Cardiac fibroblast (primary cell): ENCODE measurements around the gene SLC25A30.

Experiments used
- DNase-seq, 2 donors: peaks; one replicate each; pipeline versions ENCODE4 v3.0.0 to v3.0.0-alpha.2; 2010; ENCODE audit warnings: low read depth in 2 of 2
- H3K4me3 ChIP-seq, 2 donors: replicated peaks in 1 of 2; 1 replicate in 1 of 2; 2 replicates in 1 of 2; pipeline ENCODE4 v1.5.1; 2011; ENCODE audit warnings: low read depth in 2 of 2, low read length in 2 of 2, mild to moderate bottlenecking in 2 of 2, moderate library complexity in 1 of 2
- TF ChIP-seq, protein P1 (sequence below): IDR thresholded peaks from one replicate; pipeline ENCODE4 v1.5.1; 2011; ENCODE audit warnings: low read depth, mild to moderate bottlenecking, low read length, inconsistent platforms

Gene SLC25A30

DNA sequence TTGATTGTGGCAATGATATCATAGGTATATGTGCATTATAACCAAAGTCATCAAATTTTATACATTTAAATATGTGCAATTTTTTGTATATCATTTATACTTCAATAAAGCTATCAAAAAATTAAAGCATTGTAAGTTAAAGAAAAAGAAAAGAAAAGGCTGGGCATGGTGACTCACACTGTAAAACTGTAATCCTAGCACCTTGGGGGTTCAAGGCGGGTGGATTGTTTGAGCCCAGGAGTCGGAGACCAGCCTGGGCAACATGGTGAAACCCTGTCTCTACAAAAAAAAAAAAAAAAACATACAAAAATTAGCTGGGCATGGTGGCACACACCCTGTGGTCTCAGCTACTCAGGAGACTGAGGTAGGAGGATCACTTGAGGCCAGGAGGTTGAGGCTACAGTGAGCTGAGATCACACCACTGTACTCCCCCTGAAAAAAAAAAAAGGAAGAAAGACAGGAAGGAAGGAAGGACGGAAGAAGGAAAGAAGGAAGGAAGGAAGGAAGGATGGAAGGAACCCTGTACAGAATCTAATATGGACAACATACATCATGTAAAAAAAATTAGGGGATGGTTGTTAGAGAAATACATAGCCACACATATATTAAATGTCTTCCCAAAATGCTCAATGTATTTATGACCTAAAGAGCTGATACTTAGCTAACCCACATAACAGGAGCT, 21.7 kb upstream of the SLC25A30 start:
- peak in 1 of 2 donors; percentile 15 for DNase-seq
- TF ChIP-seq, protein P1, sequence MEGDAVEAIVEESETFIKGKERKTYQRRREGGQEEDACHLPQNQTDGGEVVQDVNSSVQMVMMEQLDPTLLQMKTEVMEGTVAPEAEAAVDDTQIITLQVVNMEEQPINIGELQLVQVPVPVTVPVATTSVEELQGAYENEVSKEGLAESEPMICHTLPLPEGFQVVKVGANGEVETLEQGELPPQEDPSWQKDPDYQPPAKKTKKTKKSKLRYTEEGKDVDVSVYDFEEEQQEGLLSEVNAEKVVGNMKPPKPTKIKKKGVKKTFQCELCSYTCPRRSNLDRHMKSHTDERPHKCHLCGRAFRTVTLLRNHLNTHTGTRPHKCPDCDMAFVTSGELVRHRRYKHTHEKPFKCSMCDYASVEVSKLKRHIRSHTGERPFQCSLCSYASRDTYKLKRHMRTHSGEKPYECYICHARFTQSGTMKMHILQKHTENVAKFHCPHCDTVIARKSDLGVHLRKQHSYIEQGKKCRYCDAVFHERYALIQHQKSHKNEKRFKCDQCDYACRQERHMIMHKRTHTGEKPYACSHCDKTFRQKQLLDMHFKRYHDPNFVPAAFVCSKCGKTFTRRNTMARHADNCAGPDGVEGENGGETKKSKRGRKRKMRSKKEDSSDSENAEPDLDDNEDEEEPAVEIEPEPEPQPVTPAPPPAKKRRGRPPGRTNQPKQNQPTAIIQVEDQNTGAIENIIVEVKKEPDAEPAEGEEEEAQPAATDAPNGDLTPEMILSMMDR, result no peak
- no peak overlapping the region for H3K4me3 ChIP-seq

- TF ChIP-seq, protein P1, result no peak
- no peak for DNase-seq
- no peak overlapping the region for H3K4me3 ChIP-seq
These were observed 20.8 kb upstream of the SLC25A30 start for GRCh38 chr13:45439008-45439407.

- no peak overlapping the region for H3K4me3 ChIP-seq
- TF ChIP-seq, protein P1, result no peak
- DNase-seq, result no peak
These were observed 19.8 kb upstream of the SLC25A30 start for GRCh38 chr13:45437947-45438346.

DNA sequence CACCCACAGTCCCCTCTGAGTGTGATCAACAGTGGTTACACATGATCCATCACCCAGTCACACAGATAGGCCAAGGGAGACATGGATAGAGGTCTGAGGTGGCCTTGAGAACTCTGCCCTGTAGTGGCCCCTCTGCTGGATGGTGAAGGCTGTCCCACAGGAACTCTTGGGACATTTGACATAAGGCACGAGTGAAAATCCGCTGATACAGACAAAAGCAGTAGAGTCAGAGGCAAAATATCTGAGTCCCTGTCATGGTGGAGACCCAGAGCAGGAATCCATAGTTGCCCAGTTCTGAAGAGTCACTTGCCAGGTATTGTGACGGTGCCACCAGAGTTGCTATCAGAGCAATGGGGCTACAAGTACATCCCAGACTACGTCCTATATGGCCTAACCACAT, 18.8 kb upstream of the SLC25A30 start:
- no peak for DNase-seq
- H3K4me3 ChIP-seq, result no peak overlapping the region
- TF ChIP-seq, protein P1, result no peak

DNA sequence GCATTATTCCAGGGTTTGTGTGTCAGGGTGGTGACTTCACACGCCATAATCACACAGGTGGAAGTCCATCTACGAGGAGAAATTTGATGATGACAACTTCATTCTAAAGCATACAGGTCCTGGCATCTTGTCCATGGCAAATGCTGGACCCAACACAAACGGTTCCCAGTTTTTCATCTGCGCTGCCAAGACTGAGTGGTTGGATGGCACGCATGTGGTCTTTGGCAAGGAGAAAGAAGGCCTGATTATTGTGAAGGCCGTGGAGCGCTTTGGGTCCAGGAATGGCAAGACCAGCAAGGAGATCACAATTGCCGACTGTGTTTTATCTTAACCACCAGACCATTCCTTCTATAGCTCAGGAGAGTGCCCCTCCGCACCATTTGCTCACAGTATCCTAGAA, 18.2 kb upstream of the SLC25A30 start:
- DNase-seq, result no peak
- TF ChIP-seq, protein P1, result no peak
- H3K4me3 ChIP-seq, result no peak overlapping the region

- no peak for DNase-seq
- H3K4me3 ChIP-seq, result no peak overlapping the region
- TF ChIP-seq, protein P1, result no peak
These were observed 16.6 kb upstream of the SLC25A30 start for GRCh38 chr13:45434556-45435371.
